ENCODE results near the gene PSMD2.

Gene PSMD2

GRCh38 chr3:184355261-184356040 is 56.4 kb downstream of the PSMD2 start:
- DNase-seq (ENCODE audit: low read depth in 2 of 2) = no peak

- DNase-seq (ENCODE audit: low read depth in 2 of 2) = no peak
These were observed 58.4 kb downstream of the PSMD2 start for GRCh38 chr3:184357248-184358123.

GRCh38 chr3:184358124-184358767 is 59.2 kb downstream of the PSMD2 start:
- DNase-seq (ENCODE audit: low read depth in 2 of 2) = no peak

All from stimulated activated CD8-positive, alpha-beta memory T cell treated with anti-CD3 and anti-CD28 coated beads, Interleukin-15, amount 100 ng/mL, for 4 hours (primary cell).